Common myeloid progenitor, CD34-positive (primary cell): ENCODE measurements around the gene C18orf63.
A peak's percentile ranks its signal among the peaks of the same experiment; 100 is the strongest.

ENCODE experiments used
- CTCF ChIA-PET: fragments of 350-600 bp; sonication (Branson Sonifier 250); formaldehyde crosslinking; loops from one replicate; lab custom pipeline; 2021; ENCODE audit warnings: antibody characterized with exemption; lab: Charles Lee
- POLR2A ChIA-PET: fragments of 350-600 bp; sonication (Branson Sonifier 250); formaldehyde crosslinking; loops from one replicate; lab custom pipeline; 2021; ENCODE audit warnings: antibody characterized with exemption; lab: Charles Lee
- DNase-seq, 3 donors: peaks; one replicate each; pipeline versions ENCODE4 v3.0.0 to v3.0.0-alpha.2; 2013
- H3K27ac ChIP-seq, 2 experiments: 1 replicate in 1 of 2; 2 replicates in 1 of 2; pipeline ENCODE4 v1.7.0; 2013; ENCODE audit warnings: inconsistent platforms in 2 of 2, low read length in 2 of 2, mild to moderate bottlenecking in 2 of 2, low read depth in 1 of 2, moderate library complexity in 1 of 2; ENCODE audit not compliant: severe bottlenecking in 2 of 2, insufficient read depth in 1 of 2, poor library complexity in 1 of 2
- H3K27me3 ChIP-seq, 5 experiments: replicated peaks in 2 of 5; 1 replicate in 3 of 5; 2 replicates in 2 of 5; pipeline versions ENCODE4 v1.6.1 to v1.7.0; 2013; ENCODE audit warnings: low read length in 4 of 5, mild to moderate bottlenecking in 2 of 5, moderate library complexity in 2 of 5, inconsistent platforms in 1 of 5; ENCODE audit not compliant: insufficient read depth in 5 of 5, control insufficient read depth in 4 of 5
- H3K36me3 ChIP-seq, 4 experiments: 1 replicate in 2 of 4; 2 replicates in 2 of 4; pipeline versions ENCODE4 v1.6.1 to v1.7.0; 2013; ENCODE audit warnings: low read length in 3 of 4, control low read depth in 1 of 4, mild to moderate bottlenecking in 1 of 4; ENCODE audit not compliant: control insufficient read depth in 4 of 4, insufficient read depth in 4 of 4
- H3K4me1 ChIP-seq, 4 experiments: 1 replicate in 3 of 4; 2 replicates in 1 of 4; pipeline versions ENCODE4 v1.6.1 to v1.7.1; 2013; ENCODE audit warnings: low read length in 3 of 4, mild to moderate bottlenecking in 3 of 4, control low read depth in 1 of 4, inconsistent platforms in 1 of 4, moderate library complexity in 1 of 4; ENCODE audit not compliant: control insufficient read depth in 4 of 4, insufficient read depth in 4 of 4; ENCODE audit errors: control extremely low read depth in 1 of 4
- H3K4me3 ChIP-seq, 7 experiments: 1 replicate in 4 of 7; 2 replicates in 3 of 7; pipeline versions ENCODE4 v1.5.1 to v1.7.0; 2013; ENCODE audit warnings: mild to moderate bottlenecking in 7 of 7, low read length in 6 of 7, moderate library complexity in 6 of 7, inconsistent platforms in 2 of 7, low read depth in 2 of 7, control low read depth in 1 of 7; ENCODE audit not compliant: insufficient read depth in 4 of 7, control insufficient read depth in 1 of 7; ENCODE audit errors: extremely low read depth in 1 of 7
- H3K9me3 ChIP-seq, 5 experiments: 1 replicate in 4 of 5; 2 replicates in 1 of 5; pipeline versions ENCODE4 v1.6.1 to v1.7.1; 2013; ENCODE audit warnings: low read length in 4 of 5, mild to moderate bottlenecking in 2 of 5, inconsistent platforms in 1 of 5, low read depth in 1 of 5, moderate library complexity in 1 of 5; ENCODE audit not compliant: control insufficient read depth in 4 of 5, insufficient read depth in 2 of 5; ENCODE audit errors: control extremely low read depth in 1 of 5
- WGBS: methylation state at CpG from one replicate; pipeline ENCODE4 v1.1.5; 2013; ENCODE audit not compliant: insufficient coverage; 5-methylcytosine and 5-hydroxymethylcytosine counted together

Gene C18orf63

GRCh38 chr18:74378179-74378682 lies 62.6 kb downstream of the C18orf63 start:
- Histone ChIP-seq H3K4me1 (peaks cover 0 to 13% (median 4%) of the 10 kb centered on the region in 4 experiments), H3K36me3 (no peaks in the 10 kb centered on the region), H3K27ac (no peak overlapping the region), H3K9me3 (no peaks in the 10 kb centered on the region), H3K4me3 (no peak overlapping the region), H3K27me3 (no peaks in the 10 kb centered on the region)
- WGBS = 68% methylated on average over 4 of the region's 4 CpGs
- ChIA-PET CTCF (interaction anchor here (0.8 to 1.3 kb wide), 4 partner anchors 11 to 115 kb away, joined by 3 to 5 read pairs (median 3); no protein-coding TSS in a partner anchor), POLR2A (interaction anchor here (0.5 kb wide), 1 partner anchor 170 kb away, joined by 5 read pairs; no protein-coding TSS in a partner anchor)
- peak in 2 of 3 donors; percentile 66 to 68 for DNase-seq

- Histone ChIP-seq H3K4me3 (no peak overlapping the region), H3K4me1 (peaks cover 0 to 13% (median 4%) of the 10 kb centered on the region in 4 experiments), H3K27me3 (no peaks in the 10 kb centered on the region), H3K27ac (no peak overlapping the region), H3K9me3 (no peaks in the 10 kb centered on the region), H3K36me3 (no peaks in the 10 kb centered on the region)
- POLR2A ChIA-PET = no interaction called here
- CTCF ChIA-PET = no interaction called here
- DNase-seq = no peak
- WGBS = 95% methylated on average over 6 of the region's 10 CpGs
Observed at GRCh38 chr18:74380916-74381315, 65.3 kb downstream of the C18orf63 start.

DNA sequence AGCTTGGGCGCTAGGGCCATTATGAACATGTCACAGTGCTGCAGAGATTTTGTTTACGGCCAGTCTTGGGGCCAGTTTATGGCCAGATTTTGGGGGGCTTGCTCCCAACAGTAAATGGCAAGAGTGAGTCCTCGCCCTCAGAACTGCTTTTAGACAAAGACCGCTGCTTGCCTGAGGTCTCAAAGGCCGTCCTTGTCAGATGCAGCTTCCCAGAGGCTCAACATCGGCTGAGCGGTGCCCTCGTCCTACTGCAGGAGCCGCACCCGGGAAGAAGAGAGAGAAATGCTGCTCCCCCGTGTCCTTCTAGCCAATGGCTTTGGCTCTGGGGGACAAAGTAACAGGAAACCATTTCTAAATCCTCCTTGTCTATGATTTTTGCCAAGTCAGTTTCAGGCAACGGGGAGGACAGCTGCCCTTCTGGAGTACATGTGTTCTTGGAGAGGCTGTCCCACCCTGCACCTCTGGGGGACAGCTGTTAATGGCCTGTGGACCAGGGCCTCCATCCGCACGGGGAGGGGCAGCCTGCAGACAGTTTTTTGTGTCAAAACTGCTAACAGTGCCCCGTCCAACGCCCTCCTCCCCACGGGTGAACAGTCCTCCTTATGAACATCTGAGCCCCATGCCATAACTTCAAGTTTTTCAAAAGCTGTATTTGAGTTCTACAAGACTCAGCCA lies 66.1 kb downstream of the C18orf63 start:
- Histone ChIP-seq H3K4me3 (no peak overlapping the region), H3K27me3 (no peaks in the 10 kb centered on the region), H3K27ac (no peak overlapping the region), H3K4me1 (peaks cover 0 to 13% (median 4%) of the 10 kb centered on the region in 4 experiments), H3K36me3 (no peaks in the 10 kb centered on the region), H3K9me3 (no peaks in the 10 kb centered on the region)
- ChIA-PET CTCF (interaction anchor here (1.2 kb wide), 1 partner anchor 10 kb away, joined by 3 read pairs; no protein-coding TSS in a partner anchor), POLR2A (no interaction called here)
- 96% methylated on average over 14 of the region's 17 CpGs for WGBS
- no peak for DNase-seq

- CTCF ChIA-PET = interaction anchor here (1.2 kb wide), 1 partner anchor 11 kb away, joined by 3 read pairs; no protein-coding TSS in a partner anchor
- no peak overlapping the region for H3K27ac ChIP-seq
- no peak for DNase-seq
- H3K36me3 ChIP-seq = no peaks in the 10 kb centered on the region
- WGBS = 96% methylated on average over 10 of the region's 10 CpGs
- H3K4me1 ChIP-seq = peaks cover 0 to 13% (median 4%) of the 10 kb centered on the region in 4 experiments
- POLR2A ChIA-PET = interaction anchor here (0.6 kb wide), 1 partner anchor 9 kb away, joined by 3 read pairs; no protein-coding TSS in a partner anchor
- H3K9me3 ChIP-seq = no peaks in the 10 kb centered on the region
- no peak overlapping the region for H3K4me3 ChIP-seq
- H3K27me3 ChIP-seq = no peaks in the 10 kb centered on the region
Observed at GRCh38 chr18:74382481-74383017, 66.9 kb downstream of the C18orf63 start.

DNA sequence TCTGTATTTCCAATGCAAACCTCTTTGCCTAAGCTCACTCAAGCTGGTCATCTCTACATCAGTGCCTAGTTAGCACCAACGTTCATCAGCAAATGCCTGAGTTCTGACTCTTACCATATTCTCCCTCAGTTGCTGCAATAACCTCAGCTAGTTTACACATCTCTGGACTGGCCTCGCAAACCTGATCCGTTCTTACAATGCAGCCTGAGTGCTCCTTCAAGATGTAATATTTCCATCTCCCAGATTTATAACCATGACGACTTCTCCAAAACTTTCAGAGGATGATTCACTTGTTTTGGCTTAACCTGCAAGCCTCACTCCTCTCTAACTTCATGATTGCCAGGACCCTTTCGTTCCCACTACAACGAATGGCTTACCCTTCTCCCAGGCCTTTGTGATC lies 71.7 kb downstream of the C18orf63 start:
- CTCF ChIA-PET = interaction anchor here (0.9 to 2.3 kb wide), 2 partner anchors 34 to 202 kb away, joined by 3 to 6 read pairs; no protein-coding TSS in a partner anchor
- POLR2A ChIA-PET = no interaction called here
- no peak overlapping the region for H3K4me3 ChIP-seq
- peaks cover 0 to 21% (median 1%) of the 10 kb centered on the region in 4 experiments for H3K4me1 ChIP-seq
- H3K9me3 ChIP-seq = no peaks in the 10 kb centered on the region
- no peak overlapping the region for H3K27ac ChIP-seq
- over 99% methylated on average over 6 of the region's 6 CpGs for WGBS
- no peak for DNase-seq
- H3K36me3 ChIP-seq = no peaks in the 10 kb centered on the region
- H3K27me3 ChIP-seq = no peaks in the 10 kb centered on the region

- H3K4me1 ChIP-seq = peaks cover 0 to 21% (median 1%) of the 10 kb centered on the region in 4 experiments
- H3K9me3 ChIP-seq = no peaks in the 10 kb centered on the region
- no peak overlapping the region for H3K27ac ChIP-seq
- no peaks in the 10 kb centered on the region for H3K36me3 ChIP-seq
- no peak for DNase-seq
- 100% methylated on average over 1 of the region's 1 CpG for WGBS
- H3K27me3 ChIP-seq = peaks cover 0 to 2% (median 0%) of the 10 kb centered on the region in 5 experiments
- ChIA-PET CTCF (interaction anchor here (0.9 to 2.3 kb wide), 3 partner anchors 15 to 203 kb away, joined by 3 to 6 read pairs (median 3); no protein-coding TSS in a partner anchor), POLR2A (no interaction called here)
- H3K4me3 ChIP-seq = no peak overlapping the region
Observed at GRCh38 chr18:74388227-74388626, 72.6 kb downstream of the C18orf63 start.
